HEK293 (cell line): ENCODE measurements around the gene SFRP5.

Experiments
- CTCF ChIA-PET: fragments of 350-600 bp; formaldehyde crosslinking; extraction: SDS; loops from one replicate; lab custom pipeline; 2021; ENCODE audit warnings: antibody characterized with exemption; lab: Yijun Ruan, JAX
- POLR2A ChIA-PET: fragments of 300-600 bp; formaldehyde crosslinking; extraction: SDS; loops from one replicate; lab custom pipeline; 2020; ENCODE audit warnings: antibody characterized with exemption, inconsistent platforms; lab: Yijun Ruan, JAX
- H3K27ac ChIP-seq: fragments of 200-500 bp; sonication (Bioruptor generic); 2 replicates; pipeline ENCODE4 v1.5.1; 2014; ENCODE audit warnings: low read depth, low read length, control low read depth, inconsistent platforms; ENCODE audit errors: extremely low read depth
- H3K36me3 ChIP-seq, 2 experiments: fragments of 200-500 bp in 1 of 2; sonication (Bioruptor generic) in 1 of 2; 1 replicate in 1 of 2; 2 replicates in 1 of 2; pipeline ENCODE4 v1.5.1; 2014 to 2017; ENCODE audit warnings: inconsistent platforms in 2 of 2, low read length in 2 of 2; ENCODE audit not compliant: control insufficient read depth in 2 of 2, insufficient read depth in 1 of 2
- H3K4me1 ChIP-seq: fragments of 200-500 bp; sonication (Bioruptor generic); 2 replicates; pipeline ENCODE4 v1.5.1; 2014; ENCODE audit warnings: mild to moderate bottlenecking, low read length, inconsistent platforms; ENCODE audit not compliant: control insufficient read depth, insufficient read depth
- H3K4me3 ChIP-seq: 2 replicates; pipeline ENCODE4 v1.5.1; 2011; ENCODE audit warnings: low read depth, mild to moderate bottlenecking, control low read depth, low read length, moderate library complexity
- H3K9me3 ChIP-seq: fragments of 200-500 bp; sonication (Bioruptor generic); 2 replicates; pipeline ENCODE4 v1.5.1; 2014; ENCODE audit warnings: low read depth, low read length, inconsistent platforms; ENCODE audit not compliant: control insufficient read depth, insufficient read depth
- BCL11A ChIP-seq: fragments of 450-650 bp; formaldehyde crosslinking; IDR thresholded peaks from 2 replicates; pipeline ENCODE4 v1.5.1; 2016; ENCODE audit warnings: low read depth, missing biosample characterization, missing genetic modification characterization
- EGR2 ChIP-seq: fragments of 450-650 bp; formaldehyde crosslinking; IDR thresholded peaks from 2 replicates; pipeline ENCODE4 v1.5.1; 2016; ENCODE audit warnings: low read depth, missing biosample characterization, missing genetic modification characterization
- FEZF1 ChIP-seq: fragments of 450-650 bp; formaldehyde crosslinking; IDR thresholded peaks from 2 replicates; pipeline ENCODE4 v1.5.1; 2016; ENCODE audit warnings: missing biosample characterization, missing genetic modification characterization
- GLIS2 ChIP-seq: fragments of 450-650 bp; formaldehyde crosslinking; IDR thresholded peaks from 2 replicates; pipeline ENCODE4 v1.5.1; 2016; ENCODE audit warnings: missing biosample characterization, missing genetic modification characterization
- SCRT2 ChIP-seq: fragments of 450-650 bp; formaldehyde crosslinking; IDR thresholded peaks from 2 replicates; pipeline ENCODE4 v1.5.1; 2016; ENCODE audit warnings: missing biosample characterization, missing genetic modification characterization
- YY1 ChIP-seq: fragments of 450-650 bp; formaldehyde crosslinking; IDR thresholded peaks from 2 replicates; pipeline ENCODE4 v1.5.1; 2018; ENCODE audit warnings: missing biosample characterization, missing genetic modification characterization
- ZEB2 ChIP-seq: fragments of 450-650 bp; formaldehyde crosslinking; IDR thresholded peaks from 2 replicates; pipeline ENCODE4 v1.5.1; 2016; ENCODE audit warnings: missing biosample characterization, missing genetic modification characterization
- ZNF664 ChIP-seq: fragments of 450-650 bp; formaldehyde crosslinking; IDR thresholded peaks from 2 replicates; pipeline ENCODE4 v1.5.1; 2016; ENCODE audit warnings: missing biosample characterization, missing genetic modification characterization
- ZNF677 ChIP-seq: fragments of 450-650 bp; IDR thresholded peaks from 2 replicates; pipeline ENCODE4 v1.5.0; 2018; ENCODE audit warnings: missing biosample characterization, mild to moderate bottlenecking, missing genetic modification characterization, moderate library complexity
- ZNF777 ChIP-seq: fragments of 450-650 bp; formaldehyde crosslinking; IDR thresholded peaks from 2 replicates; pipeline ENCODE4 v1.5.1; 2017; ENCODE audit warnings: missing biosample characterization, missing genetic modification characterization, borderline replicate concordance
- ZNF837 ChIP-seq: fragments of 450-650 bp; formaldehyde crosslinking; IDR thresholded peaks from 2 replicates; pipeline ENCODE4 v1.5.1; 2016; ENCODE audit warnings: missing biosample characterization, missing genetic modification characterization
- TF ChIP-seq, protein P1 (sequence below): fragments of 450-650 bp; formaldehyde crosslinking; IDR thresholded peaks from 2 replicates; pipeline ENCODE4 v1.5.1; 2016; ENCODE audit warnings: missing biosample characterization, missing genetic modification characterization
- TF ChIP-seq, protein P2 (sequence below): fragments of 450-650 bp; formaldehyde crosslinking; IDR thresholded peaks from 2 replicates; pipeline ENCODE4 v1.5.1; 2016; ENCODE audit warnings: missing biosample characterization, missing genetic modification characterization
- TF ChIP-seq, protein P3 (sequence below): fragments of 450-650 bp; formaldehyde crosslinking; IDR thresholded peaks from 2 replicates; pipeline ENCODE4 v1.5.1; 2017; ENCODE audit warnings: missing biosample characterization, missing genetic modification characterization
- TF ChIP-seq, protein P4 (sequence below): fragments of 450-650 bp; formaldehyde crosslinking; IDR thresholded peaks from 2 replicates; pipeline ENCODE4 v1.5.1; 2016; ENCODE audit warnings: missing biosample characterization, missing genetic modification characterization

Gene SFRP5

DNA sequence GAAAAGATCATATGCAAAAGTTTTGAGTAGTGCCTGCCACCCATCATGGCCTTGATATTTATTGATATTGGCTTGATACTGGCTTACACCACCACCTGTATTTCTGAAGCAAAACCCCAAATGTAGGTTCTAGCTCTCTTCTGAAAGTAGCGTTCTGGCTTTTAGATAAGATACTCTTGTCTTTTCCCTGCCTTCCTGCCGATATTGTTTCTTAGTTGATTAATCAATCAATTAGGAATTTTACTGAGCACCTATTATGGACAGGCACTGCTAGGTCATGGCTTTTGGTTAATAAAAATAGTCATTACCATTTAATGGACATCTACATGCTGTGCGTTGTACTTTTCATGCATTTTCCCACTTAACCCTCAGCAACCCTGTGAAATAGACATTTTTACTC lies 7.9 kb downstream of the SFRP5 start:
- no peak overlapping the region for H3K27ac ChIP-seq
- no peak overlapping the region for H3K4me3 ChIP-seq
- H3K36me3 ChIP-seq = peaks cover 0 to 34% of the 10 kb centered on the region in 2 experiments; a peak in 1 of 3 replicates
- ChIA-PET CTCF (interaction anchor here (1.1 to 1.8 kb wide), 2 partner anchors 28 to 79 kb away, joined by 3 to 4 read pairs; no protein-coding TSS in a partner anchor), POLR2A (interaction anchor here (0.7 to 1.1 kb wide), 3 partner anchors 13 to 105 kb away, joined by 3 to 4 read pairs (median 4); no protein-coding TSS in a partner anchor)
- TF ChIP-seq ZNF664 (peak; percentile 95), FEZF1 (tag by site-specific recombination) (no peak)
- TF ChIP-seq, protein P1, sequence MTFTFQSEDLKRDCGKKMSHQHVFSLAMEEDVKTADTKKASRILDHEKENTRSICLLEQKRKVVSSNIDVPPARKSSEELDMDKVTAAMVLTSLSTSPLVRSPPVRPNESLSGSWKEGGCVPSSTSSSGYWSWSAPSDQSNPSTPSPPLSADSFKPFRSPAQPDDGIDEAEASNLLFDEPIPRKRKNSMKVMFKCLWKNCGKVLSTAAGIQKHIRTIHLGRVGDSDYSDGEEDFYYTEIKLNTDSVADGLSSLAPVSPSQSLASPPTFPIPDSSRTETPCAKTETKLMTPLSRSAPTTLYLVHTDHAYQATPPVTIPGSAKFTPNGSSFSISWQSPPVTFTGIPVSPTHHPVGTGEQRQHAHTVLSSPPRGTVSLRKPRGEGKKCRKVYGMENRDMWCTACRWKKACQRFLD (tag by site-specific recombination) = no peak
- no peaks in the 10 kb centered on the region for H3K4me1 ChIP-seq
- no peaks in the 10 kb centered on the region for H3K9me3 ChIP-seq

DNA sequence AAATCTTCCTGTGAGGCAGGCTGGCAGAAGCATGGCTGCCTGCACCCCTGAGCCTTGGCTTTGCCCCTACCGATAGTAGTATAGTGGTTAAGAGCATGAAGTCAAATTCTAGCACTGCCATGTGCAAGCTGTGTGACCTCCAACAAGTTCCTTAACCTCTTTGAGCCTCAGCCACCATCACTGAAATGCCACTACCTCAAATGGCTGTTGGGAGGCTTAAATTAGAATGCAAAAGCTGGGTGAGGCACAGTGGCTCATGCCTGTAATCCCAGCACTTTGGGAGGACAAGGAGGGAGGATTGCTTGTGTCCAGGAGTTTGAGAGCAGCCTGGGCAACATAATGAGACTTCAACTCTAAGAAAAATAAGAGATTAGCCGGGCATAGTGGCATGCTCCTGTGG lies 8.4 kb downstream of the SFRP5 start:
- H3K27ac ChIP-seq = no peak overlapping the region
- TF ChIP-seq SCRT2 = no peak
- TF ChIP-seq, all 188 proteins: peak for 0
- no peaks in the 10 kb centered on the region for H3K4me1 ChIP-seq
- H3K4me3 ChIP-seq = no peak overlapping the region
- peaks cover 0 to 34% of the 10 kb centered on the region in 2 experiments; a peak in 2 of 3 replicates for H3K36me3 ChIP-seq
- H3K9me3 ChIP-seq = no peaks in the 10 kb centered on the region
- ChIA-PET CTCF (interaction anchor here (1.2 kb wide), 1 partner anchor 87 kb away, joined by 3 read pairs; no protein-coding TSS in a partner anchor), POLR2A (interaction anchor here (0.7 to 1.0 kb wide), 2 partner anchors 13 to 15 kb away, joined by 4 read pairs; no protein-coding TSS in a partner anchor)

DNA sequence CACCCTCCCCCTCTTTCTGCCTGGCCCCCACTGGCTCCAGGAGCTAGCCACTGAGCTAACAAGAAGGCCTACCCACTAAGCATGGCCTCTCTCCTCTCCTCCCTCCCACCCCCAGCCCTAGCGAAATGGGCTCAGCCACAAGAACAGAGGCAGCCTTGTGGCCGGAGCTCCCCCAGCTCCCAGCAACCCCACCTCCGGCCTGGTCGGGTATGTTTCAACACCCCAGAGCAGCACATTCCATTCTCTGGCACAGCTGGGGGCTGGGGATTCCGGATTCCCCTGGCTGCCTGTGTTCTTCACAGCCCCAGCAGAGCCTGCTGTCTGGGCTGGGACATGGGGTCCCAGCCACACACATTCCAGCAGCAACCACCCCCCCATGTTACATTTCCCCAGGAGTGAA lies 9.0 kb downstream of the SFRP5 start:
- Histone ChIP-seq H3K4me1 (no peaks in the 10 kb centered on the region), H3K36me3 (peaks cover 0 to 34% of the 10 kb centered on the region in 2 experiments; a peak in 2 of 3 replicates), H3K27ac (no peak overlapping the region), H3K9me3 (no peaks in the 10 kb centered on the region), H3K4me3 (no peak overlapping the region)
- POLR2A ChIA-PET = interaction anchor here (0.6 to 1.2 kb wide), 2 partner anchors 18 to 135 kb away, joined by 3 read pairs; no protein-coding TSS in a partner anchor
- TF ChIP-seq EGR2 (tag by site-specific recombination) = 0 out of 2 replicates have a peak, but pooled peaks have one; percentile 21
- no peak for TF ChIP-seq FEZF1 (tag by site-specific recombination)
- 0 out of 2 replicates have a peak, but pooled peaks have one; percentile 9 for TF ChIP-seq GLIS2 (tag by site-specific recombination)
- CTCF ChIA-PET = interaction anchor here (0.7 to 5.5 kb wide), 3 partner anchors 19 to 107 kb away, joined by 3 to 36 read pairs (median 4); no protein-coding TSS in a partner anchor

DNA sequence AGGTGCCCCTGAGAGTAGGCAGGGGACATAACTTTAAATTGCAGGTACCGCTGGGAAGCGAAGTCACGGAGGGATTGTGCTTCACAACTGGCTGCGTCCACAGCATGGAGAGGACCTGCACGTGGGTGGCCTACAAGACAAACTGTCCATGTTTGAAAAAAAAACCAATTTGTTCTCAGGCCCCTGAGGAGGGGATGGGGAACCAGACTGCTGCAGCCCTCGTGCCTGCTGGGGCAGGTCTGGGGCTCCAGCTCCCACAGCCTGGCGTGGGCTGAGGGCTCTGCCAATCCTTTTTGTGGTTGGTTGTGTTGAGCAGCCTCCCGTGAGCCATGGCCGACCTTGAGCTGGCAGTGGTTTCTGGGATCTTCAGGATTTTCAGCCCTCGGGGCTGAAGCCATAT lies 9.7 kb downstream of the SFRP5 start:
- peaks cover 0 to 41% of the 10 kb centered on the region in 2 experiments; a peak in 2 of 3 replicates for H3K36me3 ChIP-seq
- H3K4me1 ChIP-seq = no peaks in the 10 kb centered on the region
- no peak for TF ChIP-seq BCL11A (tag by site-specific recombination)
- H3K4me3 ChIP-seq = no peak overlapping the region
- H3K9me3 ChIP-seq = no peaks in the 10 kb centered on the region
- ChIA-PET POLR2A (interaction anchor here (0.6 to 1.2 kb wide), 2 partner anchors 19 to 136 kb away, joined by 3 read pairs; no protein-coding TSS in a partner anchor), CTCF (interaction anchor here (1.2 to 5.5 kb wide), 2 partner anchors 86 to 107 kb away, joined by 3 to 36 read pairs; no protein-coding TSS in a partner anchor)
- H3K27ac ChIP-seq = no peak overlapping the region

DNA sequence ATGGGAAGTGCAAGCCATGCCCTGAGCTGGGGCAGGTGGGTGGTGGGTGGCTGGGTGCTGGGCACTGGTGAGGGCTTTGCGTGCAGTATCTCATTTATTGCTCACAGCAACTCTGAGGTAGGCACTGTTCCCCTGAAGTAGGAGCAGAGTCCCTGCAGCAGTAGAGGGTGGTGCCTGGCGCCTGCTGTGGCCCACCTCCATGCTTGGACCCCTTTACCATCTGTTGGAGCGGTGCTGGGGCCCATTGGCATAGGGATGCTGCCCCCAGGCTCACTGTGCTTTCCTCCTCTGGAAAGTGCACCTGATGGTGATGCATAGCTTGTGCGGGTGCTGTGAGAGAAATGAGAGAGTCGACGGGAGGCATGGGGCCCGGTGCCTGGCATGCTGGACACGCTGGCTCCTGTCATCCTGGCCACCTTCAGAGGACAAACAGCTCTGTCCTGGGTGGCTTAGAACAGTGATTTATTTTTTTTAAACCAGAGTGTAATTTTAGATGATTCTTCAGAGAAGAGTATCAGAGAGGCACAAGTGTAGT lies 10.4 kb downstream of the SFRP5 start:
- Histone ChIP-seq H3K4me1 (no peaks in the 10 kb centered on the region), H3K36me3 (peaks cover 0 to 48% of the 10 kb centered on the region in 2 experiments; a peak in 2 of 3 replicates), H3K4me3 (no peak overlapping the region), H3K9me3 (no peaks in the 10 kb centered on the region), H3K27ac (no peak overlapping the region)
- TF ChIP-seq, protein P2, sequence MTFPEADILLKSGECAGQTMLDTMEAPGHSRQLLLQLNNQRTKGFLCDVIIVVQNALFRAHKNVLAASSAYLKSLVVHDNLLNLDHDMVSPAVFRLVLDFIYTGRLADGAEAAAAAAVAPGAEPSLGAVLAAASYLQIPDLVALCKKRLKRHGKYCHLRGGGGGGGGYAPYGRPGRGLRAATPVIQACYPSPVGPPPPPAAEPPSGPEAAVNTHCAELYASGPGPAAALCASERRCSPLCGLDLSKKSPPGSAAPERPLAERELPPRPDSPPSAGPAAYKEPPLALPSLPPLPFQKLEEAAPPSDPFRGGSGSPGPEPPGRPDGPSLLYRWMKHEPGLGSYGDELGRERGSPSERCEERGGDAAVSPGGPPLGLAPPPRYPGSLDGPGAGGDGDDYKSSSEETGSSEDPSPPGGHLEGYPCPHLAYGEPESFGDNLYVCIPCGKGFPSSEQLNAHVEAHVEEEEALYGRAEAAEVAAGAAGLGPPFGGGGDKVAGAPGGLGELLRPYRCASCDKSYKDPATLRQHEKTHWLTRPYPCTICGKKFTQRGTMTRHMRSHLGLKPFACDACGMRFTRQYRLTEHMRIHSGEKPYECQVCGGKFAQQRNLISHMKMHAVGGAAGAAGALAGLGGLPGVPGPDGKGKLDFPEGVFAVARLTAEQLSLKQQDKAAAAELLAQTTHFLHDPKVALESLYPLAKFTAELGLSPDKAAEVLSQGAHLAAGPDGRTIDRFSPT (tag by site-specific recombination) = no peak
- no peak for TF ChIP-seq ZNF837 (tag by site-specific recombination)
- TF ChIP-seq ZEB2 (tag by site-specific recombination) = no peak
- TF ChIP-seq ZNF677 (tag by site-specific recombination) = no peak
- TF ChIP-seq YY1 (tag by site-specific recombination) = no peak
- TF ChIP-seq ZNF777 (tag by site-specific recombination) = no peak
- TF ChIP-seq, protein P3, sequence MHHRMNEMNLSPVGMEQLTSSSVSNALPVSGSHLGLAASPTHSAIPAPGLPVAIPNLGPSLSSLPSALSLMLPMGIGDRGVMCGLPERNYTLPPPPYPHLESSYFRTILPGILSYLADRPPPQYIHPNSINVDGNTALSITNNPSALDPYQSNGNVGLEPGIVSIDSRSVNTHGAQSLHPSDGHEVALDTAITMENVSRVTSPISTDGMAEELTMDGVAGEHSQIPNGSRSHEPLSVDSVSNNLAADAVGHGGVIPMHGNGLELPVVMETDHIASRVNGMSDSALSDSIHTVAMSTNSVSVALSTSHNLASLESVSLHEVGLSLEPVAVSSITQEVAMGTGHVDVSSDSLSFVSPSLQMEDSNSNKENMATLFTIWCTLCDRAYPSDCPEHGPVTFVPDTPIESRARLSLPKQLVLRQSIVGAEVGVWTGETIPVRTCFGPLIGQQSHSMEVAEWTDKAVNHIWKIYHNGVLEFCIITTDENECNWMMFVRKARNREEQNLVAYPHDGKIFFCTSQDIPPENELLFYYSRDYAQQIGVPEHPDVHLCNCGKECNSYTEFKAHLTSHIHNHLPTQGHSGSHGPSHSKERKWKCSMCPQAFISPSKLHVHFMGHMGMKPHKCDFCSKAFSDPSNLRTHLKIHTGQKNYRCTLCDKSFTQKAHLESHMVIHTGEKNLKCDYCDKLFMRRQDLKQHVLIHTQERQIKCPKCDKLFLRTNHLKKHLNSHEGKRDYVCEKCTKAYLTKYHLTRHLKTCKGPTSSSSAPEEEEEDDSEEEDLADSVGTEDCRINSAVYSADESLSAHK = no peak
- TF ChIP-seq, protein P4, sequence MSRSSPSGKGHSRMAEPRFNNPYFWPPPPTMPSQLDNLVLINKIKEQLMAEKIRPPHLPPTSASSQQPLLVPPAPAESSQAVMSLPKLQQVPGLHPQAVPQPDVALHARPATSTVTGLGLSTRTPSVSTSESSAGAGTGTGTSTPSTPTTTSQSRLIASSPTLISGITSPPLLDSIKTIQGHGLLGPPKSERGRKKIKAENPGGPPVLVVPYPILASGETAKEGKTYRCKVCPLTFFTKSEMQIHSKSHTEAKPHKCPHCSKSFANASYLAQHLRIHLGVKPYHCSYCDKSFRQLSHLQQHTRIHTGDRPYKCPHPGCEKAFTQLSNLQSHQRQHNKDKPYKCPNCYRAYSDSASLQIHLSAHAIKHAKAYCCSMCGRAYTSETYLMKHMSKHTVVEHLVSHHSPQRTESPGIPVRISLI = no peak
- ChIA-PET POLR2A (interaction anchor here (1.2 kb wide), 1 partner anchor 20 kb away, joined by 3 read pairs; no protein-coding TSS in a partner anchor), CTCF (interaction anchor here (0.6 to 5.5 kb wide), 2 partner anchors 108 to 284 kb away, joined by 3 to 36 read pairs; no protein-coding TSS in a partner anchor)
